H1 (cell line): Measurements from ENCODE around the gene MIPEP. TPM values are rescaled to one million over a fixed set of nuclear protein-coding genes. Genes with fewer than 3 reads are reported as not detected.

Source experiments
- POLR2A ChIP-seq, 2 experiments: IDR thresholded peaks; 1 replicate in 1 of 2; 2 replicates in 1 of 2; pipeline ENCODE4 v1.6.1; 2011; ENCODE audit warnings: low read depth in 2 of 2, low read length in 2 of 2, mild to moderate bottlenecking in 2 of 2; ENCODE audit errors: control extremely low read depth in 1 of 2
- POU5F1 ChIP-seq: IDR thresholded peaks from 2 replicates; pipeline ENCODE4 v1.6.1; 2011; ENCODE audit warnings: low read depth, mild to moderate bottlenecking, low read length, moderate library complexity
- TBP ChIP-seq: IDR thresholded peaks from 2 replicates; pipeline ENCODE4 v1.6.1; 2011; ENCODE audit warnings: low read depth, low read length, improper control_type of control experiment
- polyA plus RNA-seq, 7 experiments: library from polyadenylated mRNA; depleted of rRNA in 3 of 7; stranded (reverse) in 5 of 7; unstranded in 2 of 7; fragments of >200 nt in 5 of 7; fragments of 200-250 nt in 2 of 7; gene quantifications; 1 replicate in 5 of 7; 2 replicates in 1 of 7; 4 replicates in 1 of 7; pipeline versions ENCODE4 v1.2.1 to v1.2.3, GENCODE V29; 2011 to 2013; ENCODE audit warnings: missing spikeins in 2 of 7, mixed read lengths in 2 of 7
- total RNA-seq: library from RNA; stranded (reverse); fragmentation: NEBNext Ultra II Directional; extraction: Animal tissue kit (Norgen Biotek cat#: 25700); gene quantifications from 2 replicates; pipeline ENCODE4 v1.2.1, GENCODE V29; 2021
- TF ChIP-seq, protein P1 (sequence below): IDR thresholded peaks from 2 replicates; pipeline ENCODE4 v1.6.1; 2012; ENCODE audit warnings: low read length, inconsistent platforms

Gene MIPEP
- total and polyA plus RNA-seq, 2 of the 8 experiments (the other 6 are each of a cell fraction or from before 2014, with no cell fraction given): 24.0 to 24.2 TPM

DNA sequence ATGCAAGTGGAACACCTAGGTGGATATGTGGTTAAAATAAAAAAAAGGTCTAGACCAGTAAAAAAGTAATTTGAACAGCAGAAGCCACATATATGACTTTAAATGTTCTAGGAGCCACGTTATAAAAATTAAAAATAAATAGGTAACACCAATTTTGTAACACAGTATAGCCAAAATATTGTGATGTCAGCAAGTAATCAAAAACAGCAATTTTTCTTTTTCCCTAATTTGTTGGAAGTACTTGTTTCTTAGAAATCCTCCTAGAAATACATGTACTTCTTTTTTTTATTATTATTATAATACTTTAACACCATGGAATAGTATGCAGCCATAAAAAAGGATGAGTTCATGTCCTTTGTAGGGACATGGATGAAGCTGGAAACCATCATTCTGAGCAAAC lies 33.8 kb upstream of the MIPEP start (continued):
- TF ChIP-seq TBP (no peak), POU5F1 (no peak), POLR2A (IDR thresholded peaks at IDR 0.05; ENCODE audit: control extremely low read depth in 1 of 2, low read depth in 2 of 2, low read length in 2 of 2) (no peak)
- TF ChIP-seq, protein P1, sequence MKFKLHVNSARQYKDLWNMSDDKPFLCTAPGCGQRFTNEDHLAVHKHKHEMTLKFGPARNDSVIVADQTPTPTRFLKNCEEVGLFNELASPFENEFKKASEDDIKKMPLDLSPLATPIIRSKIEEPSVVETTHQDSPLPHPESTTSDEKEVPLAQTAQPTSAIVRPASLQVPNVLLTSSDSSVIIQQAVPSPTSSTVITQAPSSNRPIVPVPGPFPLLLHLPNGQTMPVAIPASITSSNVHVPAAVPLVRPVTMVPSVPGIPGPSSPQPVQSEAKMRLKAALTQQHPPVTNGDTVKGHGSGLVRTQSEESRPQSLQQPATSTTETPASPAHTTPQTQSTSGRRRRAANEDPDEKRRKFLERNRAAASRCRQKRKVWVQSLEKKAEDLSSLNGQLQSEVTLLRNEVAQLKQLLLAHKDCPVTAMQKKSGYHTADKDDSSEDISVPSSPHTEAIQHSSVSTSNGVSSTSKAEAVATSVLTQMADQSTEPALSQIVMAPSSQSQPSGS: no peak
